ENCODE measurements around the gene PPT2.

Gene PPT2

DNA sequence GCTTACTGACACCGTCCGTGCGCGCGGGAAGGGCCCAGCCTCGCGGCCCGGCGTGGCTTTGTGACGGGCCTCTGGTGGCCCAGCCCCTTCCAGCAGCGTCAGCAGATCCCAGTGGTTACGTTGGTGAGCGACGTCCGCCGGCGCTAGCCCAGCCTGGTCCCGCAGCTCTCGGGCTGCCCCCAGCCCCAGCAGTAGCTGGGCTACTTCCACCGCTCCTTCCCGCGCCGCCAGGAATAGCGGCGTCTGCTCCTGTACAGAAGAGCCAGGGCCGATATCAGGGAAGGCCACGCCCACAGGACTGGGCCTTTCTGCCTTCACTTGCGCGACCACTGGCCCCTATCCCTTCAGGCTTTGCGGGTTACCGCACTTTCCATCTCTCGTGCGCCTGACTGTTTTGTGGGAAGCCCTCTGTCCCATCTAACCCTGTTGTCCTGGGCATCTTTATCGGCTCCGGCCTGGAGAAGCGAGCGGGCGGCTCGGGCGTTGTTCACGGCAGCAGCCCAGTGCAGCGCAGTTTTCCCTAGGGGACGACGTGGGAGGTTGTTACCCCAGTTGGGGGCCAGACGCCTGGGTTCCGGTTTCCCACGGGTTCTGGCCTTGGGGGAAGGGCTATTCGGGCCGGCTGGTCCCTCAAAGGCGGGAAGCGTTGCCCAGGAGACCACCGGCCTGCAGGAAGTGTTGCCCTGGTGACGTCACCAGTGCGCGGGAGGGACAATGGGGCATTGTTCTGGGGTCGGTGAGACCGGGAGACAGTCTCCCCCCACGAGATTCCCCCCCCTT is 42.2 kb downstream of the PPT2 start:
- TF ChIP-seq SIN3A (IDR thresholded peaks at IDR 0.05; ENCODE audit: borderline replicate concordance, insufficient read depth, low read length), result no peak; the same call in 1 of the 2 replicates
- TF ChIP-seq, protein P1, sequence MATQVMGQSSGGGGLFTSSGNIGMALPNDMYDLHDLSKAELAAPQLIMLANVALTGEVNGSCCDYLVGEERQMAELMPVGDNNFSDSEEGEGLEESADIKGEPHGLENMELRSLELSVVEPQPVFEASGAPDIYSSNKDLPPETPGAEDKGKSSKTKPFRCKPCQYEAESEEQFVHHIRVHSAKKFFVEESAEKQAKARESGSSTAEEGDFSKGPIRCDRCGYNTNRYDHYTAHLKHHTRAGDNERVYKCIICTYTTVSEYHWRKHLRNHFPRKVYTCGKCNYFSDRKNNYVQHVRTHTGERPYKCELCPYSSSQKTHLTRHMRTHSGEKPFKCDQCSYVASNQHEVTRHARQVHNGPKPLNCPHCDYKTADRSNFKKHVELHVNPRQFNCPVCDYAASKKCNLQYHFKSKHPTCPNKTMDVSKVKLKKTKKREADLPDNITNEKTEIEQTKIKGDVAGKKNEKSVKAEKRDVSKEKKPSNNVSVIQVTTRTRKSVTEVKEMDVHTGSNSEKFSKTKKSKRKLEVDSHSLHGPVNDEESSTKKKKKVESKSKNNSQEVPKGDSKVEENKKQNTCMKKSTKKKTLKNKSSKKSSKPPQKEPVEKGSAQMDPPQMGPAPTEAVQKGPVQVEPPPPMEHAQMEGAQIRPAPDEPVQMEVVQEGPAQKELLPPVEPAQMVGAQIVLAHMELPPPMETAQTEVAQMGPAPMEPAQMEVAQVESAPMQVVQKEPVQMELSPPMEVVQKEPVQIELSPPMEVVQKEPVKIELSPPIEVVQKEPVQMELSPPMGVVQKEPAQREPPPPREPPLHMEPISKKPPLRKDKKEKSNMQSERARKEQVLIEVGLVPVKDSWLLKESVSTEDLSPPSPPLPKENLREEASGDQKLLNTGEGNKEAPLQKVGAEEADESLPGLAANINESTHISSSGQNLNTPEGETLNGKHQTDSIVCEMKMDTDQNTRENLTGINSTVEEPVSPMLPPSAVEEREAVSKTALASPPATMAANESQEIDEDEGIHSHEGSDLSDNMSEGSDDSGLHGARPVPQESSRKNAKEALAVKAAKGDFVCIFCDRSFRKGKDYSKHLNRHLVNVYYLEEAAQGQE (IDR thresholded peaks at IDR 0.05; ENCODE audit: insufficient read depth in 1 of 2, low read depth in 2 of 2, low read length in 2 of 2), result no peak
- TF ChIP-seq TAF1 (IDR thresholded peaks at IDR 0.05; ENCODE audit: borderline replicate concordance, insufficient read depth, low read length), result 0 out of 2 replicates have a peak, but pooled peaks have one; percentile 56
- TF ChIP-seq POLR2AphosphoS5 (IDR thresholded peaks at IDR 0.05; ENCODE audit: low read depth, low read length), result peak; percentile 91

DNA sequence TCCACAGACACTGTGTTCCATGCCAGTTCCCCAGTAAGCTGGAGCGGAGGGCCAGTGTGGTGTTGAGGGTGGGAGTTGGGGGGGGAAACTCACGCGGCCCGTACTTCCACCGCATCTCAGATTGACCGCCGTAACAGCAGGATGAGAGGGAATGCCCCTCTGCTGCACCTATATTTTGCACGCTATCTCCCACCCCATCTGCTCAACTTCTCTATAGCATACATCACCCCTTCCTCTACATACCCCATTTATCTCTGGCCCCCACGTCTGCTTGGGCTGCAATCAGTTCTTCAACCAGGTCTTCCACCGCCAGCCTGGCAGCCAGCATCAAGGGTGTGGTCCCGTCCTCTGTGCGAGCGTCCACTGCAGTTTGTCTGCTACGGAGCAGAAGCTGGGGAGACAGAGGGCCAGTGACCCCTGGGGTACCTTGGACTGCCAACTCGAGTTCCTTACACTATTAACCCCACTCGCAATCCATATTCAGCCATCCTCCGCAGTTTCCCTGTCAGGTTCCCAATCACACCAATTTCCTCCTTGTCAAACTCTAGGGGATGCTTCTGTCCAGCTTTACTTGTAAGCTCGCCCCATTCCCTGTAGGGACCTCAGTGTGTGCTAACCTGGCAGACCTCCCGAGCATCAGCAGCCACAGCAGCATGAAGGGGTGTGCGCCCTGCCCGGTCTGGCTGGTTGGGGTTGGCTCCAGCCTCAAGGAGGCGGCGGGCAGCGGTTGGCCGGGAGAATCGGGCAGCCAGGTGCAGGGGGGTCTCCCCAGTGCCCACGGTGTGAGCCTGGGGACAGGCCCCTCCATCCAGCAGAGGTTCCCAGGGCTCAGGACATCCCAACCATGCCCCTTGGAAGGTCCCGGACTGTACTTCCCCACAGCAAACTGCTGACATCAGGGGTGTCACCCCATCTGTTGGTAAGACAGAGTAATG is 43.0 kb downstream of the PPT2 start:
- TF ChIP-seq, protein P1 (IDR thresholded peaks at IDR 0.05; ENCODE audit: insufficient read depth in 1 of 2, low read depth in 2 of 2, low read length in 2 of 2), result no peak
- no peak for TF ChIP-seq SIN3A (IDR thresholded peaks at IDR 0.05; ENCODE audit: borderline replicate concordance, insufficient read depth, low read length)
- TF ChIP-seq FOXP2 (optimal IDR thresholded peaks at IDR 0.05; ENCODE audit: borderline replicate concordance, extremely low read depth, extremely low read length, insufficient read depth), result no peak
- TF ChIP-seq TAF1 (IDR thresholded peaks at IDR 0.05; ENCODE audit: borderline replicate concordance, insufficient read depth, low read length), result no peak
- no peak for TF ChIP-seq POLR2AphosphoS5 (IDR thresholded peaks at IDR 0.05; ENCODE audit: low read depth, low read length)

DNA sequence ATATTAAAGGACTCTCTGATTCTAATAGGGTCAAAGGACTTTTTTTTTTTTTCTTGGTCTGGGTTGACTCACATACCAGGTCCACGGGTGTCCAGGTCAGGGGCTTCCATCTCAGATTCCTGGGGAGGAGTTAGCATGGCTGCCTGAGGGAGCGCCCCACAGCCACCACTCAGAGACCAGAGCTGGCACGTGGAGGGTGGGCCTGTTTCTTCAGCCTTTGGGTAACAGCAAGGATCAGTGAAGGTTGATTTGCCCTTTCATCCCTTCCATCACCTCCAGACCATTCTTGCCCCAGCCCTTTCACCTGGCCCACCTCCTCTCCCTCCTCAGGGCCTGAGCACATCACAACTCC is 44.4 kb downstream of the PPT2 start:
- TF ChIP-seq POLR2AphosphoS5 (IDR thresholded peaks at IDR 0.05; ENCODE audit: low read depth, low read length) (no peak), SIN3A (IDR thresholded peaks at IDR 0.05; ENCODE audit: borderline replicate concordance, insufficient read depth, low read length) (no peak), FOXP2 (optimal IDR thresholded peaks at IDR 0.05; ENCODE audit: borderline replicate concordance, extremely low read depth, extremely low read length, insufficient read depth) (no peak), TAF1 (IDR thresholded peaks at IDR 0.05; ENCODE audit: borderline replicate concordance, insufficient read depth, low read length) (no peak)
- TF ChIP-seq, protein P1 (IDR thresholded peaks at IDR 0.05; ENCODE audit: insufficient read depth in 1 of 2, low read depth in 2 of 2, low read length in 2 of 2), result no peak

DNA sequence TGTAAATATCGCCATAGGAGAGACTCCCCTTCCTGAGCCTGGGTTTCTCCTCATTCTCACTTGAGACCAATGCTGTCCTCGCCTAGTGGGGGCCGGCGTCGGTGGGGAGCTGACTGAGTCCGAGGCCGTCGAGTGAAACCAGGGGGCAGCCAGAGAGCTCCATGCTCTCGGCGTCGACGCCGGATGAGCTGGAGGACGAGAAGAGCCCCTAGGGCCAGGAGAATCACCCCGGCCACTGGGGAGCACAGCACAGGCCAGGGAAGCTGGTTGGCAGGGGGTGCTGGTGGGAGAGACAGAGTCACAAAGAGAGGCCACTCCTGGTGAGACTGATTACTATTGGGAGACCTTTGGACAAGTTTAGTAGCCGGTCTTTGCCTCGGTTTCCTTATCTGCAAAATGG is 44.9 kb downstream of the PPT2 start:
- TF ChIP-seq, protein P1 (IDR thresholded peaks at IDR 0.05; ENCODE audit: insufficient read depth in 1 of 2, low read depth in 2 of 2, low read length in 2 of 2), result no peak
- TF ChIP-seq FOXP2 (optimal IDR thresholded peaks at IDR 0.05; ENCODE audit: borderline replicate concordance, extremely low read depth, extremely low read length, insufficient read depth) (no peak), TAF1 (IDR thresholded peaks at IDR 0.05; ENCODE audit: borderline replicate concordance, insufficient read depth, low read length) (no peak), SIN3A (IDR thresholded peaks at IDR 0.05; ENCODE audit: borderline replicate concordance, insufficient read depth, low read length) (no peak), POLR2AphosphoS5 (IDR thresholded peaks at IDR 0.05; ENCODE audit: low read depth, low read length) (no peak)

Data from PFSK-1 (cell line).